ENCODE results near the gene CXCL10.

The CXCL10 gene

DNA sequence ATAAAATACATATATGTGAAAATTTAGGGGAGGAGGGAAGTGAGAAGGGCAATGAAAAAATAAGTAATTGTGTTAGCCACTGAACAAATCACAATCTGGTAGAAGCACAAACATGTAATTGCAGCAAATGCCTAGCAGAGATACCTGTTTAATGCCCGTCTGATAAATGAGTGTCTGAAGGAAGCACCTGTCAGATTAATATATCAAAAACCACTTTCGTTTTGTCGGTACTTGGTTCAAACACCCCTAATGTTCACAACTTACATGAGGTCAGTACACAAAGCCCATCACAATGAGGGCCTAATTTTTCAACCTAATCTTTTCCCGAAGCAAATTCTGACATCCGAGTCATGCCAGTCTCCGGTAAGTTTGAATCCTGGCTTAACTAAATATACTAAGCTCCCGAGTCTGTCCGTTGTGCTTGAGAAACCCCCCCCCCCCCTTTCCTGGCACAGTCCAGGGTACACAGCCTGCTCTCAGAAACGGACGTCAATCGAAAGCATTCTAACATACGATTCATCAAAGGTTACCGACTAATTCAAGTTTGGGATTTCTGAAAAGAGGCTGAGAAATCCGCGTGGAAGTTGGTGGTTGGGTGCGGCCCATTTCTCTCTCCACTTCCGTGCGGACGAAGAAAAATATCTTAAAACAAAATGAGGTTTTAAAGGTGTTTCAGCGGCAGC, 33.3 kb downstream of the CXCL10 start:
- DNase-seq = no peak

DNA sequence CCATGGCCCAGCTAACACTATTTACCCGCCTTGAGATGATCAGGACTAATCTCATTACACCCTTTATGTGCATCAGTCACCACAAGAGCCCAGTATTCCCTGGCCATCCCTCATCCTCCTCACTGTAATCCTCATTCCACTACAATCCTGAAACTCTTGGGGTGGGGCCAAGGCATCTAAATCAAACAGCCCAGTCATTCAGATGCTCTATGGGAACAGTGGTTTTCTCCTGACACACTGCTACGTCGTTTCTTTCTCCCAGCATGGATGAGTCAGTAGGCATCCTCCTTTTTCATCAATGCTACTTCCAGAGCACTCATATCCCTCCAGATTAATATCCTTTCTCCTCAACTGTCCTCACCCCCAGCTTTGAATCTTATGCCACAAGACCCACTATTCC, 38.2 kb downstream of the CXCL10 start:
- DNase-seq = no peak

DNA sequence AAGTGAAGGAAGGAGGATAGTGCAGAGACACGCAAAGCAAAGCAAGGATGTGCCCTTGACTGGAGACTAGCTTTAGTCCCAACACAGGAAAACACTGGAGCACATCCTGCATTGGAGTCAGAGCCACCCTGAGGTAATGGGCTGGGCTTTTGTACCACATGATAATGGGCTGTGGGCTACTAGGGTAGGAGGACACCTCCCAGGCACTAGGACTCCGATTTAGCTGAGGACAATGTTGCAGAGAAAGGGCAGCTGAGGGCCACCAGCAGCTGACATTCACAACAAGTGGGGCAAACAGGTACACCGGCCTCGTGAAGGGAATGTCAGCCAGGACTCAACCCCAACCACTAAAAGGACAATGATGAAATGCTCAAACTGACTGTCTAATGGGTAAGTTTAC, 42.7 kb downstream of the CXCL10 start:
- no peak for DNase-seq

DNA sequence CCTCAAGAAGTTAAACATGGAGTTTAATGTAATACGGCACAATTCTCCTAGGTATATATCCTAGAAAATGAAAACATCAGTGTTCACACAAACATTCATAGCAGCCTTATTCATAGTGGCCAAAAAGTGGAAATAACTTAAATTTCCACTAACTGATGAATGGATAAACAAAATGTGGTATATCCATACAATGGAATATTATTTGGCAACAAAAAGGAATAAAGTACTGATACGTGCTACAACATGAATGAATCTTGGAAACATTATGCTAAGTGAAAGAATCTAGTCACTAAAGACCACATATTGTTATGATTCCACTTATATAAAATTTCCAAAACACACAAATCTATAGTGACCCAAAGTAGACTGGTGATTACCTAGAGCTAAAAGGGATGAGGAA, 47.1 kb downstream of the CXCL10 start:
- DNase-seq = no peak

DNA sequence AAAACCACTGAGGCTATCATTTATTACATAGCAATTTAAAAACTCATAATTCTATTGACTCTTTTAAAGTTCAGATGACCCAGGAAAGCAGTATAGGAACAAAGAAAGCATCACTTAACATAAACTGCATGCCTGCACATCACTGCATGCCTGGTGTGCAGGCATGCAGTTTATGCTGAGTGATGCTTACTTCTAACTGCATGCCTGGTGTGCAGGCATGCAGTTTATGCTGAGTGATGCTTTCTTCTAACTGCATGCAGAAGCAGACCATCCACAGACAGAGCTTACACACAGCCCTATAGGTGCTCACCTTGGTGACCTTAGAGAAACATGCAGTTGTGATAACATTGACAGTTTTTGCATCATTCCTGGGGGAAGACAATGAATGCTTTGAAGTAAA, 49.5 kb downstream of the CXCL10 start:
- DNase-seq = no peak

Data from NCI-H1417 (cell line).